MCF 10A (cell line): ENCODE measurements around the gene PHF19. TPM values are rescaled to one million over a fixed set of nuclear protein-coding genes. Genes with fewer than 3 reads are reported as not detected.

Source experiments
- BruUV-seq: library from RNA; stranded (reverse); fragments of 400-500 nt; replicated peaks from 2 replicates; lab custom pipeline; 2021; lab: Mats Ljungman, UMichigan
- CTCF ChIA-PET: fragments of 300-600 bp; sonication (Branson Sonifier 250); formaldehyde crosslinking; extraction: SDS; loops from one replicate; lab custom pipeline; 2021; ENCODE audit warnings: antibody characterized with exemption, inconsistent platforms; lab: Yijun Ruan, JAX
- POLR2A ChIA-PET: fragments of 300-600, 350-650 bp; sonication (Branson Sonifier 250); formaldehyde crosslinking; extraction: SDS; loops from one replicate; lab custom pipeline; 2020; ENCODE audit warnings: antibody characterized with exemption, inconsistent platforms; lab: Yijun Ruan, JAX
- DNase-seq: peaks from one replicate; pipeline ENCODE4 v3.0.0-alpha.2; 2018; ENCODE audit not compliant: unreplicated experiment
- H3K27ac Mint-ChIP-seq: one replicate; pipeline ENCODE4 v1.8.0; 2022; ENCODE audit warnings: mild to moderate bottlenecking, low read depth, mixed read lengths; ENCODE audit not compliant: unreplicated experiment
- H3K27me3 Mint-ChIP-seq: one replicate; pipeline ENCODE4 v1.8.0; 2022; ENCODE audit warnings: mixed read lengths; ENCODE audit not compliant: insufficient read depth, unreplicated experiment
- H3K36me3 Mint-ChIP-seq: one replicate; pipeline ENCODE4 v1.8.0; 2022; ENCODE audit warnings: mild to moderate bottlenecking, moderate library complexity, mixed read lengths; ENCODE audit not compliant: insufficient read depth, unreplicated experiment
- H3K4me1 Mint-ChIP-seq: one replicate; pipeline ENCODE4 v1.8.0; 2022; ENCODE audit warnings: mixed read lengths; ENCODE audit not compliant: insufficient read depth, unreplicated experiment
- H3K4me3 Mint-ChIP-seq: one replicate; pipeline ENCODE4 v1.8.0; 2022; ENCODE audit warnings: mild to moderate bottlenecking, moderate library complexity, mixed read lengths; ENCODE audit not compliant: unreplicated experiment
- H3K9me3 Mint-ChIP-seq: one replicate; pipeline ENCODE4 v1.8.0; 2022; ENCODE audit warnings: mixed read lengths; ENCODE audit not compliant: unreplicated experiment
- CTCF ChIP-seq: fragments of 200-600 bp; IDR thresholded peaks from one replicate; pipeline ENCODE4 v1.8.0; 2022; ENCODE audit warnings: antibody characterized with exemption, mild to moderate bottlenecking; ENCODE audit not compliant: unreplicated experiment
- intact Hi-C: fragments of 100-400 bp; cut with micrococcal nuclease; formaldehyde crosslinking; loops from 2 replicates; pipeline ENCODE4 v1.14.1; 2022
- total RNA-seq: library from RNA; stranded (reverse); gene quantifications from 2 replicates; pipeline ENCODE4 v1.2.3, GENCODE V29; 2022

PHF19 gene
- total RNA-seq, 1 experiment from 2014 or later: 61.0 TPM

- DNase-seq: no peak
- H3K4me3 Mint-ChIP-seq: no peak overlapping the region
- H3K4me1 Mint-ChIP-seq: no peaks in the 10 kb centered on the region
- intact Hi-C loops: no loop called here
- TF ChIP-seq CTCF: no peak
- no peaks in the 10 kb centered on the region for H3K36me3 Mint-ChIP-seq
- CTCF ChIA-PET: interaction anchor here (0.6 to 1.0 kb wide), 2 partner anchors 13 to 148 kb away, joined by 3 to 5 read pairs; partner anchors contain the start of gene C5
- no TSS peak for BruUV-seq
- no peaks in the 10 kb centered on the region for H3K9me3 Mint-ChIP-seq
- no peaks in the 10 kb centered on the region for H3K27me3 Mint-ChIP-seq
- POLR2A ChIA-PET: no interaction called here
- H3K27ac Mint-ChIP-seq: no peak overlapping the region
These were observed 25.9 kb upstream of the PHF19 start for GRCh38 chr9:120902569-120903535.

- no peak for DNase-seq
- no peak for TF ChIP-seq CTCF
- H3K27ac Mint-ChIP-seq: no peak overlapping the region
- intact Hi-C loops: no loop called here
- no TSS peak for BruUV-seq
- no peaks in the 10 kb centered on the region for H3K27me3 Mint-ChIP-seq
- no peaks in the 10 kb centered on the region for H3K36me3 Mint-ChIP-seq
- POLR2A ChIA-PET: no interaction called here
- CTCF ChIA-PET: interaction anchor here (0.6 to 1.0 kb wide), 2 partner anchors 14 to 149 kb away, joined by 3 to 5 read pairs; partner anchors contain the start of gene C5
- no peaks in the 10 kb centered on the region for H3K9me3 Mint-ChIP-seq
- H3K4me3 Mint-ChIP-seq: no peak overlapping the region
- H3K4me1 Mint-ChIP-seq: no peaks in the 10 kb centered on the region
These were observed 25.0 kb upstream of the PHF19 start for GRCh38 chr9:120901755-120902568.

GRCh38 chr9:120900824-120901223 lies 23.8 kb upstream of the PHF19 start:
- H3K36me3 Mint-ChIP-seq: no peaks in the 10 kb centered on the region
- no peaks in the 10 kb centered on the region for H3K9me3 Mint-ChIP-seq
- intact Hi-C loops: no loop called here
- POLR2A ChIA-PET: no interaction called here
- TF ChIP-seq CTCF: no peak
- H3K27me3 Mint-ChIP-seq: no peaks in the 10 kb centered on the region
- BruUV-seq: no TSS peak
- H3K27ac Mint-ChIP-seq: no peak overlapping the region
- no peak for DNase-seq
- no peak overlapping the region for H3K4me3 Mint-ChIP-seq
- no peaks in the 10 kb centered on the region for H3K4me1 Mint-ChIP-seq
- CTCF ChIA-PET: interaction anchor here (0.6 kb wide), 1 partner anchor 13 kb away, joined by 4 read pairs; no protein-coding TSS in a partner anchor
